Measurements from ENCODE around the gene MIDN. TPM values are rescaled to one million over a fixed set of nuclear protein-coding genes. Genes with fewer than 3 reads are reported as not detected.

Gene MIDN
- polyA plus RNA-seq, 2 of the 4 experiments (the other 2 are of a cell fraction), result 9.1 to 31.4 TPM

GRCh38 chr19:1288833-1289685, 40.7 kb downstream of the MIDN start:
- POLR2A ChIA-PET, result no interaction called here
- Histone ChIP-seq H3K9me3 (no peaks in the 10 kb centered on the region), H3K4me2 (no peak overlapping the region), H3K4me1 (peaks cover 21% of the 10 kb centered on the region), H3K27ac (no peak overlapping the region), H3K4me3 (no peak overlapping the region)
- DNase-seq (ENCODE audit: low read depth in 1 of 2, low spot score in 1 of 2), result no peak
- CTCF ChIA-PET, result interaction anchor here (1.3 kb wide), 1 partner anchor 10 kb away, joined by 4 read pairs; no protein-coding TSS in a partner anchor
- TF ChIP-seq RARB (CRISPR knock-in tag; IDR thresholded peaks at IDR 0.05) (no peak), KDM1A (IDR thresholded peaks at IDR 0.05; ENCODE audit: low read depth) (no peak), FOSB (CRISPR knock-in tag; IDR thresholded peaks at IDR 0.05) (no peak), POLR2AphosphoS2 (conservative IDR thresholded peaks at IDR 0.05; ENCODE audit: low read length) (no peak), PBX3 (IDR thresholded peaks at IDR 0.05) (no peak), BCL3 (IDR thresholded peaks at IDR 0.05) (no peak), HOXA7 (CRISPR knock-in tag; IDR thresholded peaks at IDR 0.05) (no peak), BHLHE40 (IDR thresholded peaks at IDR 0.05; ENCODE audit: low read depth, low read length) (no peak), PHF8 (IDR thresholded peaks at IDR 0.05; ENCODE audit: borderline replicate concordance, low read depth) (no peak)
- WGBS (ENCODE audit: missing lambda C conversion rate), result 79% methylated on average over 24 of the region's 41 CpGs
- ATAC-seq, result no peak
- no peak for FAIRE-seq

GRCh38 chr19:1289686-1290025, 41.3 kb downstream of the MIDN start:
- DNase-seq (ENCODE audit: low read depth in 1 of 2, low spot score in 1 of 2) (no peak), ATAC-seq (no peak), FAIRE-seq (no peak)
- no peak overlapping the region for H3K4me2 ChIP-seq
- no peak overlapping the region for H3K4me3 ChIP-seq
- no peak overlapping the region for H3K27ac ChIP-seq
- peaks cover 15% of the 10 kb centered on the region for H3K4me1 ChIP-seq
- TF ChIP-seq BCL3 (IDR thresholded peaks at IDR 0.05), result no peak
- TF ChIP-seq ESRRA (IDR thresholded peaks at IDR 0.05; ENCODE audit: borderline replicate concordance, low read length), result no peak
- TF ChIP-seq HOXB13 (CRISPR knock-in tag; IDR thresholded peaks at IDR 0.05; ENCODE audit: low read depth), result no peak
- no peak for TF ChIP-seq KDM5A (IDR thresholded peaks at IDR 0.05)
- TF ChIP-seq ELK1 (IDR thresholded peaks at IDR 0.05; ENCODE audit: low read depth, low read length), result no peak
- no peak for TF ChIP-seq ZNF302 (CRISPR knock-in tag; IDR thresholded peaks at IDR 0.05)
- no peak for TF ChIP-seq ATOH8 (CRISPR knock-in tag; IDR thresholded peaks at IDR 0.05; ENCODE audit: low read depth)
- TF ChIP-seq PHF8 (IDR thresholded peaks at IDR 0.05; ENCODE audit: borderline replicate concordance, low read depth), result no peak
- TF ChIP-seq RCOR1 (IDR thresholded peaks at IDR 0.05; ENCODE audit: low read depth, low read length), result no peak
- no peak for TF ChIP-seq JUN (IDR thresholded peaks at IDR 0.05)
- no peaks in the 10 kb centered on the region for H3K9me3 ChIP-seq
- 65% methylated on average over 4 of the region's 19 CpGs for WGBS (ENCODE audit: missing lambda C conversion rate)
- ChIA-PET POLR2A (no interaction called here), CTCF (interaction anchor here (1.2 to 1.3 kb wide), 2 partner anchors 10 to 156 kb away, joined by 3 to 4 read pairs; no protein-coding TSS in a partner anchor)

Data from A549 (cell line).